ENCODE data around the gene PECR.

Gene PECR

DNA sequence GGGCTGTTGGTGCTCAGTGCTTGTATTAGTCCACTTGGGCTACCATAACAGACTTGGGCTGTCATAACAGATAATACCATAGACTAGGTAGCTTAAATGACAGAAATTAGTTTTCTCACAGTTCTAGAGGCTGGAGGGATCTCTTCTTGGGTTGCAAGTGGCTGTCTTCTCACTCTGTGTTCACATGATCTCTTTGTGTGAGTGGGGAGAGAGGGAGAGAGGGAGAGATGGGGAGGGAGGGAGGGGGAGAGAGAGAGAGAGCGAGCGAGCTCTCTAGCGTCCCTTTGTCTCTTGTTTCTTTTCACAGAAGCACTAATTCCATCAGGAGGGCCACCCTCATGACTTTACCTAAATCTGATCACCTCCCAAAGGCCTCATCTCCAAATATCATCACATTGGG is 23.1 kb upstream of the PECR start:
- no peak overlapping the region for H3K27ac ChIP-seq
- TF ChIP-seq, protein P1, sequence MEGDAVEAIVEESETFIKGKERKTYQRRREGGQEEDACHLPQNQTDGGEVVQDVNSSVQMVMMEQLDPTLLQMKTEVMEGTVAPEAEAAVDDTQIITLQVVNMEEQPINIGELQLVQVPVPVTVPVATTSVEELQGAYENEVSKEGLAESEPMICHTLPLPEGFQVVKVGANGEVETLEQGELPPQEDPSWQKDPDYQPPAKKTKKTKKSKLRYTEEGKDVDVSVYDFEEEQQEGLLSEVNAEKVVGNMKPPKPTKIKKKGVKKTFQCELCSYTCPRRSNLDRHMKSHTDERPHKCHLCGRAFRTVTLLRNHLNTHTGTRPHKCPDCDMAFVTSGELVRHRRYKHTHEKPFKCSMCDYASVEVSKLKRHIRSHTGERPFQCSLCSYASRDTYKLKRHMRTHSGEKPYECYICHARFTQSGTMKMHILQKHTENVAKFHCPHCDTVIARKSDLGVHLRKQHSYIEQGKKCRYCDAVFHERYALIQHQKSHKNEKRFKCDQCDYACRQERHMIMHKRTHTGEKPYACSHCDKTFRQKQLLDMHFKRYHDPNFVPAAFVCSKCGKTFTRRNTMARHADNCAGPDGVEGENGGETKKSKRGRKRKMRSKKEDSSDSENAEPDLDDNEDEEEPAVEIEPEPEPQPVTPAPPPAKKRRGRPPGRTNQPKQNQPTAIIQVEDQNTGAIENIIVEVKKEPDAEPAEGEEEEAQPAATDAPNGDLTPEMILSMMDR (conservative IDR thresholded peaks at IDR 0.05), result no peak
- no peak for TF ChIP-seq ZFX (IDR thresholded peaks at IDR 0.05)

DNA sequence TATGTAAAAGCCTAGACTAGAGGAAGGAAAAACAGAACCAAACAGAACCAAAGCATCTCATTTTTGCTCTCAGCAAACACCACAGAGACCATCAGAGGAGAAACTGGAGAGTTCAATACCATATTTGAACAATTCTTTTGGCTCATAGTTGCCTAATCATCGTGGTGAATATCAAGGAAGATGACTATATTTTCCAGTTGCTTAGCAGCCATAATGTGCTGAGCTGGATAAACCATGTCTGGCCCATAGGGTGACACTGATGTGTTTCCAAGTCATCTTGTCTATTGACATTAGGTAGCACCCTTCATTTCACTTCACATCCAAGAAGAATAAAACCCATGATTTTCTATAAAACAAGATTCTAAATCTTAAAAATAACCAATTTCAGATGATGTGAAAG is 21.6 kb upstream of the PECR start:
- TF ChIP-seq, protein P1 (conservative IDR thresholded peaks at IDR 0.05), result no peak
- no peak for TF ChIP-seq ZFX (IDR thresholded peaks at IDR 0.05)
- H3K27ac ChIP-seq, result no peak overlapping the region

DNA sequence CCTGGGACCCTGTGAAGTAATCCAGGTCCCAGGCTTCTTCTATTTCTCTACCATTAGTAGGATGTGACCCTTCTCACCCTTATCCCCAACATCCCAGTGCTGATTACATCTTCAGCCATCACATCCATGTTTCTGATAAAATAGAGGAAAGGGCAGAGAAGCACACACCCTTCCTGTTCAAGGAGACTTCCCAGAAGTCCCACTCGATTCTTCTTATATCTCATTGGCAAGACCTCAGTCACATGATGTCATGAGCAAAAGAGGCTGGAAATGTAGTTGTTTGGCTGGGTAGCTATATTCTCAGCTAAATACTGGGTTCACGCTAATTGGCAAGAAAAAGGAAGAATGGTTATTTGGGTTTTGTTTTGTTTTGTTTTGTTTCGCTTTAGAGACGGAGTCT is 19.5 kb upstream of the PECR start:
- TF ChIP-seq, protein P1 (conservative IDR thresholded peaks at IDR 0.05), result no peak
- TF ChIP-seq ZFX (IDR thresholded peaks at IDR 0.05), result no peak
- no peak overlapping the region for H3K27ac ChIP-seq

DNA sequence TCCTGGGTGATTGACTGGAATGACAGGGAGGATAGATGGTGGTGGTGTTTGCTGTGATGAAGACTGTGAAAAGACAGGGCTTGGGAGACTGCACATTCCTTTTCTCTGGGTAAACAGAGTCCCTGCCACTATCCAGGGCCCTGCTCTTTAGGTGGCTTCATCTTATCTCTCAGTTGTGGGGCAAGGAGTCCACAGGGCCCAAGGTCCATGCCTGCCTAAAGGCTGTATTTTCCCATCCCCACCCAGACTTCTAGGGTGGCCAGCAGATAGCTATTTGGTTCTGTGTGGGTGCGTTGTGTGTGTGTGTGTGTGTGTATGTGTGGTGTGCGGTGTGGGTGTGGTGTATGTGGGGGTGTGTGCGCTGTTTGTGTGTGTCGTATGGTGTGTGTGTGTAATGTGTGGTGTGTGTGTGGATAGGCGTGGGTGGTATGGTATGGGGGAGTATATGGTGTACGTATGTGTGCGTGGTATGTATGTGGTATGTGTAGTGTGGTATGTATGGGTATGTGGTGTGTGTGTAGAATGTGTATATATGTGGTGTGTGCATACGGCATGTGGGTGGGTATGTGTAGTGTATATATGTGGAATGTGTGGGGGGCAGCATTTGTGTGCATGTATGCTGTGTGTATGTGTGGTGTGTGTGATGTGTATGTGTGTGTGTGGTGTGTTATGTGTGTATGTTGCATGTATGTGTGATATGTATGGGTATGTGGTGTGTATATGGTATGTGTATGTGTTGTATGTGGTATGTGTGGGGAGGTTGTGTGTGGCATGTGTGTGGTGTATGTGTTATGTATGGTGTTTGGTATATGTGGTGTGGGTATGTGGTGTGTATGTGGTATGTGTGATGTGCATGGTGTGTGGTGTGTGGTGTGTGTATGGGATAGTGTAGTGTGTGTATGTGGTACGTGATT is 17.1 kb upstream of the PECR start:
- no peak overlapping the region for H3K27ac ChIP-seq
- no peak for TF ChIP-seq ZFX (IDR thresholded peaks at IDR 0.05)
- TF ChIP-seq, protein P1 (conservative IDR thresholded peaks at IDR 0.05), result no peak

DNA sequence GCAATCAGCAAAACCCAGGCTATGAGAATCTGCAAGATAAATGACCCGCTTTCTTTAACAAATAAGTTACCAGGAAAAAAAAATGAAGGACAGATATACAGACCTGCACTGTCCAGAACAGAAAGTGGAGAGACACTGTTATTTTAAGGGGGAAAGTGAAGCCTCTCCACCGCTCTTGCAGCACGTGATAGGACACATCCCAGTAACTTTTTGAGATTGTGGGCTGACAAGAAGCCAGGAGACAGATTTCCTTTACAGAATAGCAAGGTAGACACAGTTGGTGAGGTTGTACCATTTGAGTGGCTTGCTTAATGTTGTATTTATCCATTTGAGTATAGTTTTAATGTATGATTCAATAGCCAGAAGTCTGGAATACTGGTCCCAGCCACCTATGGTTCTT is 13.1 kb upstream of the PECR start:
- TF ChIP-seq ZFX (IDR thresholded peaks at IDR 0.05), result no peak
- TF ChIP-seq, protein P1 (conservative IDR thresholded peaks at IDR 0.05), result no peak

DNA sequence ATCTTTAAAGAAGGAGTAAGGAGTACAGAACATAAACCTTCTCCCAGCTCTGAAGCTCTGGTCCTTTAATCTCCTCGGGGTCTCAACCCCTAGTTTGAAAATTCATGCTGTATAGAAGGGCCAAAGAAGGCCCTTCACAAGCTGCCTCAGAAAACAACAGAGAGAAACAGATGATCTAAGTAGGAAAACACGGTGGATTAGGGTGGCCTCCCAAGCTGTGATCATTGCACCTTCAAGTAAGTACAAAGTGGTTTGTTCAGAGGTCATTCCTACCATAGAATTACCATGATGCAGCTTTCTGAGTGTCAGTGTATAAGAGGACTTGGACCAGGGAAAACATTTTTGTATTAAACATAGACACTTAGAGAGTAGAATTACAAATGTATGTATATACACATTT is 11.0 kb upstream of the PECR start:
- TF ChIP-seq ZFX (IDR thresholded peaks at IDR 0.05), result no peak
- TF ChIP-seq, protein P1 (conservative IDR thresholded peaks at IDR 0.05), result no peak

More for the DNA sequence above, 13.1 kb upstream of the PECR start:
- H3K27ac ChIP-seq, result no peak overlapping the region

DNA sequence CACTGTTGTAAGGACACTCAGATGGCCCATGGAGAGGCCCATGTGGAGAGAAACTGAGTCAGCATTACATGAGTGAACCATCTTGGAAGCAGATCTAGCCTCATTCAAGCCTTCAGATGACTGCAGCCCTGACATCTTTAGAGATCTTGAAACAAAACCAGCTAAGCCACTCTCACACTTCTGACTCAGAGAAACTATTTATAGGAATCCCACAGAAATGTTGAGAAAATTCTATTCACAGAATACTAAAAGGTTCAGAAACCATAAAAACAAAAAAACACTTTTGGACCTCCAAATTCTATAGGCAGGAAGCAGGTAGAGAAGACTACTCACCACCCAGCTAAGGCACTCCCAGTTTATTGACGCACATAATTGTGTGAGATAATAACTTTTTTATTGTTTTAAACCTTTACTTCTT is 8.8 kb upstream of the PECR start:
- H3K27ac ChIP-seq, result no peak overlapping the region
- TF ChIP-seq, protein P1 (conservative IDR thresholded peaks at IDR 0.05), result no peak
- TF ChIP-seq ZFX (IDR thresholded peaks at IDR 0.05), result no peak

More for the DNA sequence above, 11.0 kb upstream of the PECR start:
- H3K27ac ChIP-seq, result no peak overlapping the region

Measured in C4-2B (cell line).